ENCODE data around the gene TRPC6. TPM values are rescaled to one million over a fixed set of nuclear protein-coding genes. Genes with fewer than 3 reads are reported as not detected.

TRPC6 gene
- total and polyA plus RNA-seq, 4 donors, result 0.03 to 1.5 (median 0.17) TPM; not detected in 1

- DNase-seq (ENCODE audit: low spot score), result no peak
- WGBS, result 91% methylated on average over 2 of the region's 2 CpGs
- no peak overlapping the region for H3K27ac ChIP-seq (ENCODE audit: low read depth in 1 of 2, low read length in 2 of 2)
- no peaks in the 10 kb centered on the region for H3K36me3 ChIP-seq (ENCODE audit: control insufficient read depth in 4 of 4, insufficient read depth in 3 of 4, low read depth in 1 of 4, low read length in 3 of 4)
- TF ChIP-seq ZBTB33 (IDR thresholded peaks at IDR 0.05) (no peak), RXRA (IDR thresholded peaks at IDR 0.05) (no peak), FOXA2 (IDR thresholded peaks at IDR 0.05) (no peak), HNF4A (conservative IDR thresholded peaks at IDR 0.05) (no peak)
- H3K4me3 ChIP-seq (ENCODE audit: low read depth in 1 of 3, low read length in 3 of 3), result no peak overlapping the region
- H3K9me3 ChIP-seq (ENCODE audit: control insufficient read depth in 4 of 4, low read length in 3 of 4), result no peaks in the 10 kb centered on the region
- H3K27me3 ChIP-seq (ENCODE audit: control insufficient read depth in 4 of 4, insufficient read depth in 4 of 4, low read length in 3 of 4), result no peaks in the 10 kb centered on the region
- H3K9ac ChIP-seq (ENCODE audit: low read depth in 1 of 2, low read length in 2 of 2), result no peak overlapping the region
- no peaks in the 10 kb centered on the region for H3K4me1 ChIP-seq (ENCODE audit: control insufficient read depth in 4 of 4, insufficient read depth in 4 of 4, low read length in 3 of 4)
Observed at GRCh38 chr11:101618709-101619108, 34.9 kb upstream of the TRPC6 start.

GRCh38 chr11:101617735-101618332 lies 34.0 kb upstream of the TRPC6 start:
- no peaks in the 10 kb centered on the region for H3K4me1 ChIP-seq (ENCODE audit: control insufficient read depth in 4 of 4, insufficient read depth in 4 of 4, low read length in 3 of 4)
- DNase-seq (ENCODE audit: low spot score), result no peak
- H3K9ac ChIP-seq (ENCODE audit: low read depth in 1 of 2, low read length in 2 of 2), result no peak overlapping the region
- TF ChIP-seq FOXA1 (IDR thresholded peaks at IDR 0.05), result no peak
- no peak for TF ChIP-seq CTCF (IDR thresholded peaks at IDR 0.05; ENCODE audit: low read depth, low read length, missing input control)
- no peak for TF ChIP-seq JUND (IDR thresholded peaks at IDR 0.05)
- no peak for TF ChIP-seq TAF1 (conservative IDR thresholded peaks at IDR 0.05)
- no peak for TF ChIP-seq SP1 (IDR thresholded peaks at IDR 0.05)
- TF ChIP-seq EGR1 (IDR thresholded peaks at IDR 0.05; ENCODE audit: low read depth in 2 of 2), result no peak
- TF ChIP-seq FOXA2 (IDR thresholded peaks at IDR 0.05), result no peak
- no peak for TF ChIP-seq HNF4A (conservative IDR thresholded peaks at IDR 0.05)
- TF ChIP-seq YY1 (IDR thresholded peaks at IDR 0.05), result no peak
- no peak for TF ChIP-seq MAX (IDR thresholded peaks at IDR 0.05)
- TF ChIP-seq GABPA (IDR thresholded peaks at IDR 0.05 in 1 of 2, conservative IDR thresholded peaks at IDR 0.05 in 1 of 2), result no peak
- no peak for TF ChIP-seq ATF3 (IDR thresholded peaks at IDR 0.05)
- TF ChIP-seq NR2F2 (IDR thresholded peaks at IDR 0.05), result no peak
- TF ChIP-seq RXRA (IDR thresholded peaks at IDR 0.05), result no peak
- TF ChIP-seq ZBTB33 (IDR thresholded peaks at IDR 0.05), result no peak
- no peak for TF ChIP-seq REST (IDR thresholded peaks at IDR 0.05)
- WGBS, result 35% methylated on average over 6 of the region's 6 CpGs
- no peaks in the 10 kb centered on the region for H3K36me3 ChIP-seq (ENCODE audit: control insufficient read depth in 4 of 4, insufficient read depth in 3 of 4, low read depth in 1 of 4, low read length in 3 of 4)
- no peaks in the 10 kb centered on the region for H3K27me3 ChIP-seq (ENCODE audit: control insufficient read depth in 4 of 4, insufficient read depth in 4 of 4, low read length in 3 of 4)
- H3K27ac ChIP-seq (ENCODE audit: low read depth in 1 of 2, low read length in 2 of 2), result no peak overlapping the region
- no peaks in the 10 kb centered on the region for H3K9me3 ChIP-seq (ENCODE audit: control insufficient read depth in 4 of 4, low read length in 3 of 4)
- no peak overlapping the region for H3K4me3 ChIP-seq (ENCODE audit: low read depth in 1 of 3, low read length in 3 of 3)
